Loucy (cell line): ENCODE data around the gene SEMA5A.

Experiments used
- H2AFZ ChIP-seq: fragments of 200-600 bp; sonication (generic); 2 replicates; pipeline ENCODE4 v1.6.0; 2016; ENCODE audit warnings: antibody characterized with exemption, mild to moderate bottlenecking, low read length, moderate library complexity
- H3F3A ChIP-seq: fragments of 200-600 bp; 2 replicates; pipeline ENCODE4 v1.6.0; 2016; ENCODE audit warnings: antibody characterized with exemption, low read depth, mild to moderate bottlenecking
- H3K27me3 ChIP-seq: fragments of 200-600 bp; sonication (generic); 2 replicates; pipeline ENCODE4 v1.6.1; 2014; ENCODE audit warnings: low read length, mild to moderate bottlenecking; ENCODE audit not compliant: insufficient read depth, poor library complexity, severe bottlenecking
- H3K36me3 ChIP-seq: fragments of 200-600 bp; sonication (generic); 2 replicates; pipeline ENCODE4 v1.6.1; 2016; ENCODE audit warnings: low read length; ENCODE audit not compliant: insufficient read depth
- H3K4me1 ChIP-seq: fragments of 200-600 bp; sonication (generic); 2 replicates; pipeline ENCODE4 v1.5.1; 2014; ENCODE audit warnings: low read length, mild to moderate bottlenecking; ENCODE audit not compliant: insufficient read depth, poor library complexity, severe bottlenecking
- H3K4me2 ChIP-seq: fragments of 200-600 bp; sonication (generic); 2 replicates; pipeline ENCODE4 v1.6.0; 2014; ENCODE audit warnings: antibody characterized with exemption, low read length, low read depth, mild to moderate bottlenecking; ENCODE audit not compliant: poor library complexity, severe bottlenecking
- H3K4me3 ChIP-seq: fragments of 200-600 bp; sonication (generic); 2 replicates; pipeline ENCODE4 v1.5.1; 2014; ENCODE audit warnings: low read length, mild to moderate bottlenecking, mixed read lengths; ENCODE audit not compliant: poor library complexity, severe bottlenecking
- H3K79me2 ChIP-seq: fragments of 200-600 bp; sonication (generic); 2 replicates; pipeline ENCODE4 v1.6.1; 2014; ENCODE audit warnings: low read length; ENCODE audit not compliant: insufficient read depth
- H3K9ac ChIP-seq: fragments of 200-600 bp; sonication (generic); 2 replicates; pipeline ENCODE4 v1.6.0; 2014; ENCODE audit warnings: mild to moderate bottlenecking, low read depth, low read length, moderate library complexity; ENCODE audit not compliant: poor library complexity, severe bottlenecking
- H3K9me2 ChIP-seq: fragments of 200-600 bp; sonication (generic); replicated peaks from 2 replicates; pipeline ENCODE4 v1.6.1; 2016; ENCODE audit warnings: low read depth, low read length, mixed read lengths
- H3K9me3 ChIP-seq: fragments of 200-600 bp; sonication (generic); 2 replicates; pipeline ENCODE4 v1.6.1; 2014; ENCODE audit warnings: mild to moderate bottlenecking, antibody characterized with exemption, low read length, low read depth; ENCODE audit not compliant: insufficient read depth
- H4K20me1 ChIP-seq: fragments of 200-600 bp; sonication (generic); 2 replicates; pipeline ENCODE4 v1.6.0; 2014; ENCODE audit warnings: antibody characterized with exemption, low read length, mild to moderate bottlenecking; ENCODE audit not compliant: insufficient read depth, poor library complexity, severe bottlenecking
- EZH2phosphoT487 ChIP-seq: fragments of 200-600 bp; IDR thresholded peaks from 2 replicates; pipeline ENCODE4 v1.6.1; 2018; ENCODE audit warnings: antibody characterized with exemption, mild to moderate bottlenecking, moderate library complexity, borderline replicate concordance
- TF ChIP-seq, protein P1 (sequence below): fragments of 200-600 bp; sonication (generic); conservative IDR thresholded peaks from 2 replicates; pipeline ENCODE4 v1.5.1; 2014; ENCODE audit warnings: mild to moderate bottlenecking, antibody characterized with exemption, low read length

Gene SEMA5A

GRCh38 chr5:9294793-9295465 lies 250.9 kb downstream of the SEMA5A start:
- Histone ChIP-seq H2AFZ (no peak overlapping the region), H4K20me1 (no peaks in the 10 kb centered on the region), H3K79me2 (no peaks in the 10 kb centered on the region), H3K27me3 (no peaks in the 10 kb centered on the region), H3K9ac (no peak overlapping the region), H3K36me3 (no peaks in the 10 kb centered on the region), H3K4me2 (no peak overlapping the region), H3K9me2 (no peaks in the 10 kb centered on the region), H3F3A (no peaks in the 10 kb centered on the region), H3K4me1 (no peaks in the 10 kb centered on the region), H3K9me3 (no peaks in the 10 kb centered on the region; the same call in 1 of the 2 replicates), H3K4me3 (no peak overlapping the region)
- no peak for TF ChIP-seq EZH2phosphoT487

- Histone ChIP-seq H3K9me3 (no peaks in the 10 kb centered on the region; the same call in 1 of the 2 replicates), H3K9ac (no peak overlapping the region), H3K9me2 (no peaks in the 10 kb centered on the region), H3K36me3 (no peaks in the 10 kb centered on the region), H4K20me1 (no peaks in the 10 kb centered on the region), H3F3A (no peaks in the 10 kb centered on the region), H3K79me2 (no peaks in the 10 kb centered on the region), H3K4me1 (no peaks in the 10 kb centered on the region), H3K4me2 (no peak overlapping the region), H3K4me3 (no peak overlapping the region), H2AFZ (no peak overlapping the region), H3K27me3 (no peaks in the 10 kb centered on the region)
- TF ChIP-seq, protein P1, sequence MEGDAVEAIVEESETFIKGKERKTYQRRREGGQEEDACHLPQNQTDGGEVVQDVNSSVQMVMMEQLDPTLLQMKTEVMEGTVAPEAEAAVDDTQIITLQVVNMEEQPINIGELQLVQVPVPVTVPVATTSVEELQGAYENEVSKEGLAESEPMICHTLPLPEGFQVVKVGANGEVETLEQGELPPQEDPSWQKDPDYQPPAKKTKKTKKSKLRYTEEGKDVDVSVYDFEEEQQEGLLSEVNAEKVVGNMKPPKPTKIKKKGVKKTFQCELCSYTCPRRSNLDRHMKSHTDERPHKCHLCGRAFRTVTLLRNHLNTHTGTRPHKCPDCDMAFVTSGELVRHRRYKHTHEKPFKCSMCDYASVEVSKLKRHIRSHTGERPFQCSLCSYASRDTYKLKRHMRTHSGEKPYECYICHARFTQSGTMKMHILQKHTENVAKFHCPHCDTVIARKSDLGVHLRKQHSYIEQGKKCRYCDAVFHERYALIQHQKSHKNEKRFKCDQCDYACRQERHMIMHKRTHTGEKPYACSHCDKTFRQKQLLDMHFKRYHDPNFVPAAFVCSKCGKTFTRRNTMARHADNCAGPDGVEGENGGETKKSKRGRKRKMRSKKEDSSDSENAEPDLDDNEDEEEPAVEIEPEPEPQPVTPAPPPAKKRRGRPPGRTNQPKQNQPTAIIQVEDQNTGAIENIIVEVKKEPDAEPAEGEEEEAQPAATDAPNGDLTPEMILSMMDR = no peak
- no peak for TF ChIP-seq EZH2phosphoT487
These were observed 257.6 kb downstream of the SEMA5A start for GRCh38 chr5:9288234-9288633.

- Histone ChIP-seq H3K9me3 (no peaks in the 10 kb centered on the region; the same call in 1 of the 2 replicates), H3K36me3 (no peaks in the 10 kb centered on the region), H3F3A (no peaks in the 10 kb centered on the region), H3K4me3 (no peak overlapping the region), H3K4me1 (no peaks in the 10 kb centered on the region), H2AFZ (no peak overlapping the region), H3K9ac (no peak overlapping the region), H3K79me2 (no peaks in the 10 kb centered on the region), H3K4me2 (no peak overlapping the region), H3K9me2 (no peaks in the 10 kb centered on the region), H3K27me3 (no peaks in the 10 kb centered on the region), H4K20me1 (no peaks in the 10 kb centered on the region)
- no peak for TF ChIP-seq EZH2phosphoT487
- TF ChIP-seq, protein P1 = no peak
These were observed 261.0 kb downstream of the SEMA5A start for GRCh38 chr5:9284781-9285307.

GRCh38 chr5:9284272-9284671 lies 261.6 kb downstream of the SEMA5A start:
- Histone ChIP-seq H3K4me1 (no peaks in the 10 kb centered on the region), H3K4me2 (no peak overlapping the region), H3K9me2 (no peaks in the 10 kb centered on the region), H3K27me3 (no peaks in the 10 kb centered on the region), H3K79me2 (no peaks in the 10 kb centered on the region), H3F3A (no peaks in the 10 kb centered on the region), H3K4me3 (no peak overlapping the region), H3K9ac (no peak overlapping the region), H4K20me1 (no peaks in the 10 kb centered on the region), H2AFZ (no peak overlapping the region), H3K36me3 (no peaks in the 10 kb centered on the region), H3K9me3 (no peaks in the 10 kb centered on the region; the same call in 1 of the 2 replicates)
- TF ChIP-seq EZH2phosphoT487 = no peak
- TF ChIP-seq, protein P1 = no peak
